HG02981 (cell line): Measurements from ENCODE around the gene PXDC1.
"Not testable (repeated sequence)": the region's sequence is repeated elsewhere in the genome, so short reads cannot be mapped to it uniquely, and the experiment has no call there.

ENCODE experiments used
- ATAC-seq: cut with Tn5 transposase; IDR thresholded peaks from one replicate; pipeline ENCODE4 v1.9.1; 2021; ENCODE audit warnings: mild to moderate bottlenecking, moderate library complexity; ENCODE audit not compliant: unreplicated experiment

Gene PXDC1

GRCh38 chr6:3734023-3734422 is 17.5 kb downstream of the PXDC1 start:
- no peak for ATAC-seq

- no peak for ATAC-seq
Observed at GRCh38 chr6:3733321-3733925, 18.1 kb downstream of the PXDC1 start.

GRCh38 chr6:3732345-3733141 is 19.0 kb downstream of the PXDC1 start:
- ATAC-seq: no peak

- ATAC-seq: no peak
Observed at GRCh38 chr6:3731700-3732099, 19.8 kb downstream of the PXDC1 start.

- no peak for ATAC-seq
Observed at GRCh38 chr6:3729603-3730344, 21.7 kb downstream of the PXDC1 start.

- no peak for ATAC-seq
Observed at GRCh38 chr6:3727593-3728108, 23.9 kb downstream of the PXDC1 start.

GRCh38 chr6:3727036-3727435 is 24.5 kb downstream of the PXDC1 start:
- no peak for ATAC-seq

- no peak for ATAC-seq
Observed at GRCh38 chr6:3726421-3726820, 25.1 kb downstream of the PXDC1 start.

GRCh38 chr6:3725145-3726047 is 26.1 kb downstream of the PXDC1 start:
- ATAC-seq: no peak

GRCh38 chr6:3724451-3725144 is 26.9 kb downstream of the PXDC1 start:
- ATAC-seq: no peak

GRCh38 chr6:3723966-3724365 is 27.5 kb downstream of the PXDC1 start:
- no peak for ATAC-seq

GRCh38 chr6:3723251-3723650 is 28.3 kb downstream of the PXDC1 start:
- no peak for ATAC-seq

GRCh38 chr6:3722785-3723184 is 28.7 kb downstream of the PXDC1 start:
- ATAC-seq: no peak

- no peak for ATAC-seq
Observed at GRCh38 chr6:3721810-3722621, 29.5 kb downstream of the PXDC1 start.

GRCh38 chr6:3720770-3721169 is 30.7 kb downstream of the PXDC1 start:
- not testable (repeated sequence) for ATAC-seq

- no peak for ATAC-seq
Observed at GRCh38 chr6:3719462-3720308, 31.8 kb downstream of the PXDC1 start.

- no peak for ATAC-seq
Observed at GRCh38 chr6:3718407-3718806, 33.1 kb downstream of the PXDC1 start.

- ATAC-seq: no peak
Observed at GRCh38 chr6:3715285-3715684, 36.2 kb downstream of the PXDC1 start.
